GM12864 (cell line): ENCODE results near the gene SOHLH2.

ENCODE experiments used
- DNase-seq: peaks from one replicate; pipeline ENCODE4 v3.0.0-alpha.2; 2011; ENCODE audit warnings: low read depth
- H3K4me3 ChIP-seq: 2 replicates; pipeline ENCODE4 v1.5.1; 2011; ENCODE audit warnings: mild to moderate bottlenecking, low read depth, low read length, control low read depth
- TF ChIP-seq, protein P1 (sequence below): IDR thresholded peaks from 2 replicates; pipeline ENCODE4 v1.5.1; 2011; ENCODE audit warnings: low read depth, mild to moderate bottlenecking, moderate library complexity, low read length, control low read depth, inconsistent platforms; ENCODE audit errors: missing control alignments

The SOHLH2 gene

DNA sequence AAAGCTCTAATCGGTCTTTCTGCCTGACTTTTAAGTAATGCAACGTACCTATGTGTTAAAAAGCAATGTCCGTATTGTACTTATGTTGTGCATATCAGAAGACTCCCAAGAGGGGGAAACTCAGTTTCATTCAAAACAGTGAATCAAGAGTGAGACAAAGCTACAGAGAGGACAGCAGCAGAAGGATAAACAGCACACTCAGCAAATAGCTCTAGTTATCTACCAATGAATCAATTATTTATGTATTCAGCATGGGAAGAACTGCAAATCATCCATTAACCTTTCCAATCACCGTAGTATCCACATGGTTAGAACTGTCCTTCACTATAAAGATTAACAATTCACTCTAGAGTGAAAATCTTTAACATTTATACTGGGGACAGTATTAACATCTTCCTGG, 36.7 kb upstream of the SOHLH2 start:
- DNase-seq = no peak
- TF ChIP-seq, protein P1, sequence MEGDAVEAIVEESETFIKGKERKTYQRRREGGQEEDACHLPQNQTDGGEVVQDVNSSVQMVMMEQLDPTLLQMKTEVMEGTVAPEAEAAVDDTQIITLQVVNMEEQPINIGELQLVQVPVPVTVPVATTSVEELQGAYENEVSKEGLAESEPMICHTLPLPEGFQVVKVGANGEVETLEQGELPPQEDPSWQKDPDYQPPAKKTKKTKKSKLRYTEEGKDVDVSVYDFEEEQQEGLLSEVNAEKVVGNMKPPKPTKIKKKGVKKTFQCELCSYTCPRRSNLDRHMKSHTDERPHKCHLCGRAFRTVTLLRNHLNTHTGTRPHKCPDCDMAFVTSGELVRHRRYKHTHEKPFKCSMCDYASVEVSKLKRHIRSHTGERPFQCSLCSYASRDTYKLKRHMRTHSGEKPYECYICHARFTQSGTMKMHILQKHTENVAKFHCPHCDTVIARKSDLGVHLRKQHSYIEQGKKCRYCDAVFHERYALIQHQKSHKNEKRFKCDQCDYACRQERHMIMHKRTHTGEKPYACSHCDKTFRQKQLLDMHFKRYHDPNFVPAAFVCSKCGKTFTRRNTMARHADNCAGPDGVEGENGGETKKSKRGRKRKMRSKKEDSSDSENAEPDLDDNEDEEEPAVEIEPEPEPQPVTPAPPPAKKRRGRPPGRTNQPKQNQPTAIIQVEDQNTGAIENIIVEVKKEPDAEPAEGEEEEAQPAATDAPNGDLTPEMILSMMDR = no peak
- no peak overlapping the region for H3K4me3 ChIP-seq

DNA sequence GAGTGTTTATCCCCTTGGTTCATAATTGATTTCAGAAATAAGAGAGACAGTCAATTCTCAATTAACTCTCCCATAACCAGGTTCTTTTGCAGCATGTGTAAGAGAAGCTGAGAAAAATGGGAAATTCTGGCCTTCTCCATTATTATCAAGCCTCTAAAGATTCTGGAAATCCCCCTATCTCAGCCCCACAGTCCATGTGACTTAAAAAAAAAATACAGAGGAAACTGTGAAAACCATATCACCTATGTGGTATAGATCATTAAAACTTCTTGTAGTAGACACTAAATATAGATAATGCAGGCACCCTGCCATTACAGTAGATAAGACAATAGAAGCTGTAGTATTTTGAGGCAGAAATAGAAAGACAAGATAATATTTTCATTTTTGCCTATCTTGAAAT, 34.3 kb upstream of the SOHLH2 start:
- no peak overlapping the region for H3K4me3 ChIP-seq
- TF ChIP-seq, protein P1 = no peak
- no peak for DNase-seq

DNA sequence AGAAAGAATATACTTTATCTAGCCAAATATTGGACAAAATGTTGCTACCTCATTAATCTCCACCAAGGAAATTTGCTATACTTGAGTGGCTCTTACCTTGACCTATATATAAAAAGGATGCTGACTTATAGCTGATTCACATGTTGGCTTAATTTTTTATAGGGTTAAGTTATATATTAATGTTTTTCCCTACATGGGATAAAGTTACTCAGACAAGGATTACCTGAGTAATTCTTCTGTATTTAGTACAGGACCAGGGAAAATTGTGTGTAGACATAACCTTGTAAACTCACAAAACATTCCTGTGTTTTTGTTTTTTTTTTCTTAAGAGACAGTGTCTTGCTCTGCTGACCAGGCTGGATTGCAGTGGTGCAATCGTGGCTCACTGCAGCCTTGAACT, 30.6 kb upstream of the SOHLH2 start:
- DNase-seq = no peak
- TF ChIP-seq, protein P1 = no peak
- H3K4me3 ChIP-seq = no peak overlapping the region

DNA sequence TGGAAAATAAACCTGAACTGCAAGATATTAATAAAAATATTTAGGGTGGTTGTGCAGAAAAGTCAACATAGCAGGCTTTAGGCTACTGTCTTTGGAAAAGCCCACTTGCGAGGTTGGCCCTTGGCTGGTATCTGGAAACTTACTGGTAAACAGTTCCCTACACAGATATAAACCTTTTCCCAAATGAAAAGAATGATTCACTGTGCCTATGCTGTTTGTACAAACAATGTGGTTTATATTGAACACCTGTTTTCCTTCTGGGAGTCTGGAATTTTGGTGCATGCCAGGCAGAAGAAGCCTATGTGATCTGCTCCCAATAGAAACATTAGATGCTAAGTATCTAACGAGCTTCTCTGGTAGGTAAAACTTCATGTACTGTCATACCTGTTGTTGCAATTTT, 29.7 kb upstream of the SOHLH2 start:
- H3K4me3 ChIP-seq = no peak overlapping the region
- TF ChIP-seq, protein P1 = no peak
- no peak for DNase-seq

DNA sequence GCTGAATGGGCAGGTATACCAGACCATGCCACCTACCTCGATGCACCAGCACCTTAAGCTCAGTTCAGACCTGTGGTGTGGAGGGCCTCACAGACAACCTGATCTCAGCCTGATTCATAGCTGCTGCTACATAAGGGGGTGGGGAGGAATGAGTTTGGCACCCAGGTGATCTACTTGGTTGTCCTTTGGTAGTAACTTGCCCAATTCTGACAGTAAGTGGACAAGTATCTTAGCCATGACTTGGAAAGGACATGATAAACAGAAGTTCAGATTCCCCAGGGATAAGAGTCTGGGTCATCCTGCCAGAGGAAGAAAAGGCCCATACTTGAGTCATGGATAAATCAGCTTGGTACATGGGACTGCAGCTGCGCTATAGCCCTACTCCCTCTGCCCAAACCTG, 28.4 kb upstream of the SOHLH2 start:
- TF ChIP-seq, protein P1 = no peak
- H3K4me3 ChIP-seq = no peak overlapping the region
- DNase-seq = no peak

DNA sequence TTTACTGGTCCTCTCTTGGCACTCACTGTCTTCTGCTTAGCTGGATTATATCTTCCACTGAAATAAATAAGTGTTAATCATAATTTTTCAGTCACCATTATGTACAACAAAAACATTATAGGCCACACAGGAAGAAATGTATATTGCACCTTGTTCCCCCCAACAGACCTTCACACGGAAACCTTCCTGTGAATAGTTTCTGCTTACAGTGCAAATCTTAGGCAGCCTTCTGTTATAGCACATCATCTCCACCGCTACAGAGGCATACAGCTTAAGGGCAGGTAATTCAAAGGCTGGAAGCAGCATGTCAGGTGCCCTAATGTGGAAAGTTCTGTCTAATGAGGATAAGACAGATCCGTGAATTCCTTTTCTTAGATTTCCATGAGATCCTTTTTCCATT, 16.9 kb upstream of the SOHLH2 start:
- DNase-seq = no peak
- TF ChIP-seq, protein P1 = no peak
- no peak overlapping the region for H3K4me3 ChIP-seq

DNA sequence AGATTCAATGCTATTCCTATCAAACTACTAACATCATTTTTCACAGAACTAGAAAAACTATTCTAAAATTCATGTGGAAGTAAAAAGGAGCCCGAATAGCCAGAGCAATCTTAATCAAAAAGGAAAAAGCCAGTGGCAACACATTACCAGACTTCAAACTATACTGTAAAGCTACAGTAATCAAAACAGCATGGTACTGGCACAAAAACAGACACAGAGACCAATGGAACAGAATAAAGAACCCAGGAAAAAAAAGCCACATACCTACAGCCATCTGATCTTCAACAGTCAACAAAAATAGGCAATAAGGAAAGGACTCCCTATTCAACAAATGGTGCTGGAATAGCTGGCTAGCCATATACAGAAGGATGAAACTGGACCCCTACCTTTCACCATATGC, 10.4 kb upstream of the SOHLH2 start:
- TF ChIP-seq, protein P1 = no peak
- no peak for DNase-seq
- H3K4me3 ChIP-seq = no peak overlapping the region
